ENCODE measurements around the gene GPATCH1.
"Not testable (repeated sequence)": the region's sequence is repeated elsewhere in the genome, so short reads cannot be mapped to it uniquely, and the experiment has no call there.

GPATCH1 gene, protein sequence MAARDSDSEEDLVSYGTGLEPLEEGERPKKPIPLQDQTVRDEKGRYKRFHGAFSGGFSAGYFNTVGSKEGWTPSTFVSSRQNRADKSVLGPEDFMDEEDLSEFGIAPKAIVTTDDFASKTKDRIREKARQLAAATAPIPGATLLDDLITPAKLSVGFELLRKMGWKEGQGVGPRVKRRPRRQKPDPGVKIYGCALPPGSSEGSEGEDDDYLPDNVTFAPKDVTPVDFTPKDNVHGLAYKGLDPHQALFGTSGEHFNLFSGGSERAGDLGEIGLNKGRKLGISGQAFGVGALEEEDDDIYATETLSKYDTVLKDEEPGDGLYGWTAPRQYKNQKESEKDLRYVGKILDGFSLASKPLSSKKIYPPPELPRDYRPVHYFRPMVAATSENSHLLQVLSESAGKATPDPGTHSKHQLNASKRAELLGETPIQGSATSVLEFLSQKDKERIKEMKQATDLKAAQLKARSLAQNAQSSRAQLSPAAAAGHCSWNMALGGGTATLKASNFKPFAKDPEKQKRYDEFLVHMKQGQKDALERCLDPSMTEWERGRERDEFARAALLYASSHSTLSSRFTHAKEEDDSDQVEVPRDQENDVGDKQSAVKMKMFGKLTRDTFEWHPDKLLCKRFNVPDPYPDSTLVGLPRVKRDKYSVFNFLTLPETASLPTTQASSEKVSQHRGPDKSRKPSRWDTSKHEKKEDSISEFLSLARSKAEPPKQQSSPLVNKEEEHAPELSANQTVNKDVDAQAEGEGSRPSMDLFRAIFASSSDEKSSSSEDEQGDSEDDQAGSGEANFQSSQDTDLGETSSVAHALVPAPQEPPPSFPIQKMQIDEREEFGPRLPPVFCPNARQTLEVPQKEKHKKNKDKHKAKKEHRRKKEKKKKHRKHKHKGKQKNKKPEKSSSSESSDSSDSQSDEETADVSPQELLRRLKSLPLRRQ

DNA sequence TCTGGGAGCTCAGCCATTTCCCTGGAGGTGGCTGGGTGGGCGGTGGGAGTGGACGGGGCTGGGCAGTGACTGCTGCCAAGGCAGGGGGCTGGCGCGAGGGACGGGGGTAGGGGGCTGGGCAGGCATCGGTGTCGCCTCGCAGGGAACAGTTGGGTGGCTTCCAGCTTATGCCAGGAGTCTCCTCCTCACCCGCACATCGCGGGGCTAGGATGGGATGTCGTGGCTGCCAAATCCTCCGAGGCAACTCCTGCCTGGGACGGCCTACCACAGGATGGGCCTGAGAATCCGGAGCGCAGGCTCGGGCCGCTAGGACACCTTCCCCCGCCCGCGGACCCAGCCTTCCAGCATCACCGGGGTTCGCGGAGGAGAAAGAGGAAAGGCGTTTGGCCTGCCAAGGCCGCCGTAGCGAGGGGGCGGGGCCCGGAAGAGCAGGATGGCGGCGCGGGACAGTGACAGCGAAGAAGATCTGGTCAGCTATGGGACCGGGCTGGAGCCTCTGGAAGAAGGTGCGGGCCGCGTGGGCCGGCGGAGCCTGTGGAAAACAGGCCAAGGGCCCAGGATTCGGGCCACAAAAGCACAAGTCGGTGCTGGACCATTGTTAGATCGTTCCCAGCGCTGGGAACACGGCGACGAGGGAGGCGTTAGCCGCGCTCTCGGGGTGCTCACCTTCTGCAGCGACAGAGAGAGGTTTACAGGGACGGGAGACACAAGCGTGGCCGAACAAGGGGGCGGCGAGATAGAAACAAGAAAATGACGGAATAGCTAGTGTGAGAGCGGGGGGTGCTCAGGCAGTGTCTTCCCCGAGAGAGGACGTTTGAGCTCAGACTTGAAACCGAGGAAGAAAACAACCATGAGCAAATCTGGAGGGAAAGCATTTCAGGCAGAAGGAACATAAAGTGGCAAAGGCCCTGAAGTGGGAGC lies at the start of gene GPATCH1:
GPATCH1 (plus strand) TSS at position 421 of the 921 bp plus-strand sequence; CDS start at position 434, 13 bp downstream.
- peak; percentile 93 to 94 for ATAC-seq

DNA sequence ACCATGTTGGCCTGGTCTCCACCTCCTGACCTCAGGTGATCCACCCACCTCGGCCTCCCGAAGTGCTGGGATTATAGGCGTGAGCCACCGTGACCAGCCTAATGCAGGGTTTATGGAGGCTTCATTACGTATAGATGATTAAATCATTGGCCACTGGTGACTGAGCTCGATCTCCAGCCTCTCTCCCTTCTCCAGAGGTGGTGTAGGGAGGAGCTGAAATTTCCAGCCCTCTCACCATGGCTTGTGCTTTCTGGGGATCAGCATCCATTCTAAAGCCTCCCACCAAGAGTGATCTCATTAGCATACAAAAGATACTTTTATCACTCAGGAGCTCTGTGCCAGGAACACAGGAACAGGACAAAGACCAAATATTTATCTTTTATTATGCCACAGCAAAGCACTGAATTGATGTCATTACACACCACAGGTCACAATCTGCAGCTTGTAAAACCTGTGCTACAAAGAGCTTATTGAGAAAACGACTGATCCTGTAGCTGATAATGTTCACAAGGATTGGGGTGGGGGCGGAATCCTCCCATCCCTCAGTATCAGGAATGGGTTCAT lies 48.7 kb upstream of the GPATCH1 start:
- no peak for ATAC-seq

DNA sequence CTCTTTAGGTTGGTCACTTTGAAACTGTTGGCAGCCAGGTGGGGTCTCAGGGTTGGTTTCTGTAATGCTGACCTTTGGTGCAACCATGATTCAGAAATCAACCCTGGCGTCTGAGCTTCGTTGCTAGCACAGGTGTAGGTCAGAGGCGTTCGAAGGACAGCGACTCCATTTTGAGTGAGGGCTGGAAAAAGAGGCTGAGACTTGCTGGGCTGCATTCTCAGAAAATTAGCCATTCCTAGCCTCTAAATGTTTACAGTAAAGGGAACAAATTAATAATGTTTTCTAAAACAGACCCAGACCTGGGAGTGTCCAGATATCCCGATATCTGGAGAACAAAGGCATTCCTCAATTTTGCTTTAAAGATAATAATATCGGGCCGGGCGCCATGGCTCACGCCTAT lies 45.5 kb upstream of the GPATCH1 start:
- ATAC-seq = no peak

DNA sequence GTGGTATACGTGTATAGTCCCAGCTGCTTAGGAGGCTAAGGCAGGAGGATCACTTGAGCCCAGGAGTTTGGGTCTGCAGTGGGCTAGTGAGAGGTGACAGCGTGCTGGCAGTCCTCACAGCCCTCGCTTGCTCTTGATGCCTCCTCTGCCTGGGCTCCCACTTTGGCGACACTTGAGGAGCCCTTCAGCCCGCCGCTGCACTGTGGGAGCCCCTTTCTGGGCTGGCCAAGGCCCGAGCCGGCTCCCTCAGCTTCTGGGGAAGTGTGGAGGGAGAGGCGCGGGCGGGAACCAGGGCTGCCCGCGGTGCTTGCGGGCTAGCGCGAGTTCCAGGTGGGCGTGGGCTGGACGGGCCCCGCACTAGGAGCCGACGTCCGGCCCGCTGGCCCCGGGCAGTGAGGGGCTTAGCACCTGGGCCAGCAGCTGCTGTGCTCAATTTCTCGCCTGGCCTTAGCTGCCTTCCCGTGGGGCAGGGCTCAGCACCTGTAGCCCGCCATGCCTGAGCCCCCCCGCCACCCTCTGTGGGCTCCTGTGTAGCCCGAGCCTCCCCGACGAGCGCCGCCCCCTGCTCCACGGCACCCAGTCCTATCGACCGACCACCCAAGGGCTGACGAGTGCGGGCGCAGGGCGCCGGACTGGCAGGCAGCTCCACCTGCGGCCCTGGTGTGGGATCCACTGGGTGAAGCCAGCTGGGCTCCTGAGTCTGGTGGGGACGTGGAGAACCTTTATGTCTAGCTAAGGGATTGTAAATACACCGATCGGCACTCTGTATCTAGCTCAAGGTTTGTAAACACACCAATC lies 44.4 kb upstream of the GPATCH1 start:
- ATAC-seq = not testable (repeated sequence)

DNA sequence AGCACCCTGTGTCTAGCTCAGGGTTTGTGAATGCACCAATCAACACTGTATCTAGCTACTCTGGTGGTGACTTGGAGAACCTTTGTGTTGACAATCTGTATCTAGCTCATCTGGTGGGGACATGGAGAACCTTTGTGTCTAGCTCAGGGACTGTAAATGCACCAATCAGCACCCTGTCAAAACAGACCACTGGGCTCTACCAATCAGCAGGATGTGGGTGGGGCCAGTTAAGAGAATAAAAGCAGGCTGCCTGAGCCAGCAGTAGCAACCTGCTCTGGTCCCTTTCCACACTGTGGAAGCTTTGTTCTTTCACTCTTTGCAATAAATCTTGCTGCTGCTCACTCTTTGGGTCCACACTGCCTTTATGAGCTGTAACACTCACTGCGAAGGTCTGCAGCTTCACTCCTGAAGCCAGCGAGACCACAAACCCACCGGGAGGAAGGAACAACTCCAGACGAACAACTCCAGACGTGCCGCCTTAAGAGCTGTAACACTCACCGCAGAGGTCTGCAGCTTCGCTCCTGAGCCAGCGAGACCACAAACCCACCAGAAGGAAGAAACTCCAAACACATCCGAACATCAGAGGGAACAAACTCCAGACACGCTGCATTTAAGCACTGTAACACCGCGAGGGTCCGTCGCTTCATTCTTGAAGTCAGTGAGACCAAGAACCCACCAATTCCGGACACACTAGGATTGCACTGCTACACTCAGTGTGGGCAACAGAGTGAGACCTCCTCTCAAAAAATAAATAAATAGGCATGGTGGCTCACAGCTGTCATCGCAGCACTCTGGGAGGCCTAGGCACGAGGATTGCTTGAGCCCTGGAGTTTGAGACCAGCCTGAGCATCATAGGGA lies 43.6 kb upstream of the GPATCH1 start:
- not testable (repeated sequence) for ATAC-seq

DNA sequence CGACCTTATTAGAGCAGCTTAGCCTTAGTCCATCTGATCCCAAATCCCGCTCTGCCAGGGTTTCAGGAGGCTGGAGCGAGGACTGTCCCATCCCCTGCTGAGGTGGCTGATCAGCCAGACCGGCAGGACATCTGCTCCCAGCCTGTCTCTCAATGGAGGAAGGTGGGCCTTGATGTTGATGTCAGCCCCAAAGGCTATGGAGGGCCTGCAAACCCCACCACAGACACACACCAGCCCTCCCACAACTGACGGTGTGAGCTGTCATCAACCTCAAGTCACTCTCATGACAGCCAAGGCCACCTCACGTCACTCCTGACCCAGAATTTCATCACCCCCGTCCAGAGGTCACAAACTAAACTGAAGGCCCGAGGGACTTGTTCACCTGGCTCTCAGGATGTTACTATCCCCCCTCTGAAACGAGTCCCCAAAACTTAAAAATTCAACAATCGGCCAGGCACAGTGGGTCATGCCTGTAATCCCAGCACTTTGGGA lies 41.8 kb upstream of the GPATCH1 start:
- no peak for ATAC-seq

DNA sequence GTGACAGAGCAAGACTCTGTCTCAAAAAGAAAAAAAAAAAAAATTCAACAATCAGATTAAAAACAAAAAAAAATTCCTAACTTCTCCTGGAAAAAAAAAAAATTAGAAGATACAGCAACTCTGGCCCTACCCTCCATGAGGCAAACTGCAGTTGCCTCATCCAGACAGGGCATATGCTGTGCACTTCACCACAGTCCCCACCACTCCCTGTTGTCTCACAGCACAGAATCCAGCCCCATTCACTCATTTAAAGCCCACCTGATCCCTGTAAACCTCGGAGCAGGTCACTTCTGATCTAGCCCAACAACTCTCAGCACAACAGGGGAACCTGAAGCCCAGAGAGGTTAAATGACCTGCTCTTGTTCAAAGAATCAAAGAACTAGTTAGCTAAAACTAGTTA lies 41.2 kb upstream of the GPATCH1 start:
- ATAC-seq = no peak

DNA sequence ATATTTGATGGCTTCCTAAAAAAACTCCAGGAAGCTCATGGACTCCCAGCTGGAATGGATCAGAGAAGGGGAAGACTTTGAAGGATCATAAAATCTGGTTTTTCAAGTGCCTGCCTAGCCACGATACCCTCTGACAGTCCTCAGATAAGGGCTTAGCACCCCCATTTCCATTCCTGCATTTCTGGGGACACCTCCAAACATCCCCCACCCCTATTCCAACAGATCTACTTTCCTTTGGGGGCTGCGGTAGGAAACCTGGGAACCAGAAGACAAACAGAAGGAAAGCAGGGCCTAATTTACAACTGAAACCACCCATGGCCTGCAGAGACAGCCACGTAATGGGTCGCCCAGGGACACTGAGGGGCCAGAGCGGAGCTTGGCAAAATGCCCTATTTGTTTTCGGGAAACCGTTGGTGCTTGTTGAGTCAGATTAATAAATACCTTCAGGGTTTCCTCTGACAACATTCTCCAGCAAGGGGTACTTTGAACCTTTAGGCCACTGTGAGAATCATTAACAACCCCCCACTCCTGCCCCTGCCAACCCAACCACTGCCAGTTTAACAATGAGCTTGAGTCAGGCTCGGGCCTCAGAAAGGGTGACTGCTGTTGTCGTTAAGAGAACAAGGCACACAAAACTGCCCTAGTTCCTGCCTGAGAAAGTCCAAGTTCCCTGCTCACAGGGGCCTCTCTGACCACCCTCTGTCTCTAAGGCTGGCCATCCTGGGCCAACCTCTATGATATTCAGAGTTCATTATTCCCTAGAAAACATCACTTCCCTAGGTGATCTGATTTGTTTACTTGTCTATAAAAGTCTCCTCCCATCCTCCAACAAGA lies 39.8 kb upstream of the GPATCH1 start:
- no peak for ATAC-seq

DNA sequence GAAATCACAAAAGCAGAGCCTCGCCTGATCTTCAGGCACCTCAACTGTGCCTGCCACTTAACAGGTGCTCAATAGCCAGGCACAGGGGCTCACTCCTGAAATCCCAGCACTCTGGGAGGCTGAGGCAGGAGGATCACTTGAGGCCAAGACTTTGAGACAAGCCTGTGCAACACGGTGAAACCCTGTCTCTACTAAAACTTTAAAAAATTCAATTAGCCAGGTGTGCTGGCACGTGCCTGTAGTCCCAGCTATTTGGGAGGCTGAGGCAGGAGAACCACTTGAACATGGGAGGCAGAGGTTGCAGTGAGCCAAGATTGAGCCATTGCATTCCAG lies 39.2 kb upstream of the GPATCH1 start:
- not testable (repeated sequence) for ATAC-seq

DNA sequence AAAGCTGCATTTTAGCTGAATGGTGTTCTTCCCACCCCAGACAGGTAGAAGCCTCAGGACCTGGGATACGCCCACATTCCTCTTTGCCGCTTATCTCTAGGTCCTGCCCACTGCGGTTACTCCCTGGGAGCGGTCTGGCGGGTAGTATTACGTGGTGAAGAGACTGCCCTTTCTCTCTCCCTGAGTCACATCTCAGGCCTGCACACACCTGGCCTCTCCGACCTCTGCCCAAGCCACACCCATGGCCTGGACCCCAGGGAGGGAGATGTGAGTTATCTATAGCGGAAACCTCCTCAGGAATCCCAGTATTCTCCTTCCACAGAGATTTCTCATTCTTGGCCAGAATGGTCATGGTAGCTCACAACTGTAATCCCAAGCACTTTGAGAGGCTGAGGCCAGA lies 33.6 kb upstream of the GPATCH1 start:
- no peak for ATAC-seq

DNA sequence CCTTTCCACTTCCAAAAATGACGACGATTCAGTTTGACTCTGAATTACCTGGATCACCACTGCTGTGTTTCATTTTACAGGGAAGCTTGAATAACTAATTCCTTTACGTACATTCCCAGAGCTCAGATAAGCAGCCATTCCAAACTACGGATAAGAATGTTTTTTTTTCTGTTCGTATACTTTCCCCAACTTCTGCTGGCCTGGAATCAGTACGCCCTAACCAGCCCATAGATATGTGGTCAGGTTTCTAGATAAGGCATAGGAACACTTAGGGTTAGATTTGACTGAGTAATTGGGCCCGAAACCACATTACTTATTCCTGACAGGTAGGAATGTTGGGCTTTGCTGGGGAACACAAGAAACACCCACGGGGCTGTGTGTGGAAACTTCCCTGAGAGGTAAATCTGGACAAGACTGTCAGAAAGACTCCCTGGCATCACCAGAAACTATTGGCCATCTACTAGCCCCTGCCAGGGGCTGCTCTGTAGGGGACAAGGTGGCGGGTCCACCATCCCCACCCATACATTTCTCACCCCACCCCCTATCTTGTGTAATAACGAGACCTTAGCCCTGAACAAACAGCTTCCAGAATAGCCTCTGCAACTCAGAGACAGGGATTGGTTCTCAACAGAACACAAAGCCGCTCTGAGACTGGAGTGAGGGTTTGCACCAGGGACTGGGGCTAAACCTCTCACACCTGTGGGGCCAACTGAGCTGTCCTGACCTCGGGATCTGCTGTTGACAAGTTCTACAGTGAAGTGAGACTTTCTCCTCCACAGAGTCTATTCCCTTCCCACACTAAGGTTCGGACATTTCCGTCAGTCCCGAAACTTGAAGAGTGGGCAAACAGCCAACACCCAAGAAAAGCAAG lies 31.9 kb upstream of the GPATCH1 start:
- ATAC-seq = no peak

DNA sequence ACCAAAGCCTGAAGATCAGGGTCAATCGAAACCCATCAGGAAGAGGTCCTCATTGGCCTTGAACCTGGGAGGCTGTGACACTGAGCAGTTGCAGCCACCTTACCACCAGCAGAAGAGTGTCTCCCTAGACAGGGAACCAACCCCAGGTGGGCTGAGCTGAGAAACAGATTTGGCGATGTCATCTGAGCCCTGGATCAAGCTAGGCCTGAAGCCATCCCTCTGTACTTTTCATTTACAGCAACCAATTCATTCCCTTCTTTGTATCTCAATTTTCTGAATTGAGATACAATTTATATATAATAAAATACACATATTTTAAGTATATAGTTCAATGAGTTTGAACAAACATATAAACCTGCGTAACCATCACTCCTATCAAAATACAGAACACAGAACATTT lies 30.9 kb upstream of the GPATCH1 start:
- ATAC-seq = no peak

DNA sequence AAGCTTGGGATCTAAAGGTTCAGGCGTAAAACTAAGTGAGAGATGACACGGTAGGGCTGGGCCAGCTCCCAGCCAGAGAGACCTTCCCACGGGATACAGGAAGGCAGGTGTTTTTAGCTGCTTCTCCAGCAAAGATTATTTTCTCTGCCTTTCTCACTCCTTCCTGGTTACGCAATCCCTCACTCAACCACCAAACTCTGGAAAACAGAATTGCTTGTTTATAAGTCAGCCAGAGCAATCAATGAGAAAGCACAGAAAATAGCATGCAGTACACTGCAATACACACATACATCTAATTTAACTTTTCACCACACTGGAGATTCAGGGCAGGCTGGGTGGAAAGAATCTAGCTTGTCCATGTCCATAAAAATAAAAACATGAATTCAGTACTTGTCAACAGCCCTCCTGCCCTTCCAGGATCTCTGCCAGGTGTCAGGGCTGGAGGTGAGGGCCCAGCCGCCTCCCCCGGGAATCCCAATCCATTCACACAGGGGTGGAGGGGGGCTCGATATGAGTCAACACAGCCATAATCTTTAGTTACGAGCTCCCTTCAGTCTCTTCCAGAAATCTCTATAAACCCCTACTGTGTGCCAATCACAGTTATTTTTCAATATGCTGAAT lies 28.5 kb upstream of the GPATCH1 start:
- no peak for ATAC-seq

DNA sequence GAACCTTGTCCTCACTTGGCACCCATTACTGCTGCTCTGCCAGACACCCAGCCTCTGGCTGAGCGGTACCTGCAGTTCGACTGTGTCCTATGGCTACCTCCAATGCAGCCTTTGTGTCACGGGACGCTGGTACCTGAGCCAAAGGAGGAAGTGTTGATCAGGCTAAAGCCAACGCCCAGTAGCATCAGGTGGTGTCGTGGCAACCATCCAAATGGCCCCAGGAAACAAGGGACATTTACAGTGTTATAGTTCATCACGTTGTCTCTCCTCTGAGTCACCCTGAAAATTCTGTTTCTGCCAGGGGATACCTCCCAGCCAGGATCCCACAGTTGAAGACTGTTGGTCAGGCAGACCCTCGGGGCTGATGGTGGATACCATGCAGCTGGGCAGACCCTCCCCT lies 26.4 kb upstream of the GPATCH1 start:
- no peak for ATAC-seq

DNA sequence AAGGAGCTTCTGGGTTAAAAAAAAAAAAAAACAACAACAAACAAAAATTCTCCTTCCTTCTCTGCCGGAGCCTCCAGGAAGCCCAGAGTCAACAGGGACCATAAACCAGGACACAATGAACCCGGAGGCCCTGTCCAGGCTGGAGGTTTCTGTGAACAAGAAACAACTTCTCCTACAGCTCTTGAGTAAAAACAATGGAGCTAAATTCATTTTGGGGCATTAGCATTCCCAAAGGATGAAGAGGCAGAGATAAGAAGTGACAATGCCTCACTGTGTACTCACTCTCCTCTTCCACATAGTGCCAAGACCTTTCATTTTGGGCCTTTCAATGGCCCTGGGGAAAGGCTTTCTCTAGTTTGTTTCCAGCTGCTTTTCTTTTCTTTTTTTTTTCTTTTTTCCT lies 25.3 kb upstream of the GPATCH1 start:
- no peak for ATAC-seq

DNA sequence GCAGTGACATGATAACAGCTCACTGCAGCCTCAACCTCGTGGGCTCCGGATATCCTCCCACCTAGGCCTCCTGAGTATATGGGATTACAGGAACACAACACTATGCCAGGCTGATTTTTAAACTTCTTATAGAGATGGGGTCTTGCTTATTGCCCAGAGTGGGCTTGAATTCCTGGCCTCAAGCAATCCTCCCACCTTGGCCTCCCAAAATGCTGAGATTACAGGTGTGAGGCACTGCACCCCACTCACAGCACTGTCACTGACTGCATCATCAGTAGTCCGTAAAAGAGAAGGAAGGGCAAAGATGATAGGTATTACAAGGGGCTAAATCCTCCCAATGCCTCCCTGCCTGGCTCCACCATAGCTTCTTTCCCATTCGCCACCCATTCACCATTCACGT lies 20.4 kb upstream of the GPATCH1 start:
- ATAC-seq = no peak

DNA sequence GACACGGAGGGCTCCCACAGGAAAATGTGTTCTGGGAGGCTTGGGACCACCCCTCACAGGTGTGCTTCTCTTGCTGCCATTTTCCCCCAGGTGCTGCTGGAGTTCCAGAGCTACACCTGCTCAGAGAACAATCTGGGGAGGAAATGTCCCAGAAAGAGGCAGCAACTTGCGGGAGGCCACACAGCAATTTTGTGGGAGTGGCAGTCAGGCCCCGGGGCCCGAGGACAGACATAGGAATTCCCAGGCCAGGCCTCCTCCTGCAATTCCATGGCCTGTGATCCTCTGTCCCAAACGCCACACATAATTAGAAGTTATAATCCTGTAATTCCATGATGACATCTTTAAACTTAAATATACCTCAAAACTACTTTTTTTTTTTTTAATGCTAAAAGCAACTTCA lies 18.1 kb upstream of the GPATCH1 start:
- ATAC-seq = no peak

DNA sequence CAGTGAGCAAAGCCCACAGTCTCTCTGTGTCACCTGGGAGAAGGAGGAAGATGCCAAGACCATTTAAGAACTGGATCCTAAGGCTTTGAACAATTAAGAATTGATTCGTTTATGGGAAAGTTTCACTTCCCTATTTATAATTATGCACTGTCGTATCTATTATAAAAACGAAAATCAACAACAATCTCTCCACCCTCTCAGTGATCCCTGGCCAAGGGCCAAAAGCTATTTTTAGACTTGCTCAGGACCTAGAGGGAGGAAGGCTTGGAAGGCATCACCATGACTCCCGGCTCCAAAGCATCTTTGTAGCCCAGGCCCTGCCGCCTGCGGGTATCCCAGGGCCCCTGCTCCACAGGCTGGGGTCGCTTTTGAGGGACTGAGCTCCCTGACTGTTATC lies 17.6 kb upstream of the GPATCH1 start:
- ATAC-seq = no peak
